Neural crest cell (in vitro differentiated cells): ENCODE data around the gene AKNAD1. TPM values are rescaled to one million over a fixed set of nuclear protein-coding genes. Genes with fewer than 3 reads are reported as not detected.

Source experiments
- DNase-seq: peaks from one replicate; pipeline ENCODE4 v3.0.0; 2021; ENCODE audit warnings: low read depth, mixed read lengths, low spot score
- H3K27ac Mint-ChIP-seq: one replicate; pipeline ENCODE4 v1.8.0; 2021; ENCODE audit warnings: mild to moderate bottlenecking, mixed read lengths; ENCODE audit not compliant: unreplicated experiment
- H3K27me3 Mint-ChIP-seq: 2 replicates; pipeline ENCODE4 v1.8.0; 2021; ENCODE audit warnings: low read depth, mild to moderate bottlenecking, mixed read lengths
- H3K36me3 Mint-ChIP-seq: 2 replicates; pipeline ENCODE4 v1.8.0; 2021; ENCODE audit warnings: low read depth, mild to moderate bottlenecking, mixed read lengths
- H3K4me1 Mint-ChIP-seq: 2 replicates; pipeline ENCODE4 v1.8.0; 2021; ENCODE audit warnings: mixed read lengths
- H3K4me3 Mint-ChIP-seq: one replicate; pipeline ENCODE4 v1.8.0; 2021; ENCODE audit warnings: mild to moderate bottlenecking, mixed read lengths
- H3K9me3 Mint-ChIP-seq: 2 replicates; pipeline ENCODE4 v1.8.0; 2021; ENCODE audit warnings: mixed read lengths
- CTCF ChIP-seq: fragments of 200-600 bp; sonication (generic); conservative IDR thresholded peaks from 2 replicates; pipeline ENCODE4 v1.5.0; 2021; ENCODE audit warnings: antibody characterized with exemption, mild to moderate bottlenecking
- total RNA-seq: library from RNA; stranded (reverse); gene quantifications from 2 replicates; pipeline ENCODE4 v1.2.1, GENCODE V29; 2021

The AKNAD1 gene
- total RNA-seq, 1 donor from 2014 or later: 1.0 TPM

- no peak for DNase-seq
- Mint-ChIP-seq H3K36me3 (no peaks in the 10 kb centered on the region), H3K4me1 (peaks cover 21% of the 10 kb centered on the region), H3K27ac (no peak overlapping the region), H3K27me3 (no peaks in the 10 kb centered on the region), H3K4me3 (no peak overlapping the region), H3K9me3 (no peaks in the 10 kb centered on the region)
- TF ChIP-seq CTCF: no peak
Measured at GRCh38 chr1:108854221-108855019, 2.5 kb downstream of the AKNAD1 start.

GRCh38 chr1:108852221-108852975 lies 4.5 kb downstream of the AKNAD1 start:
- no peaks in the 10 kb centered on the region for H3K36me3 Mint-ChIP-seq
- H3K9me3 Mint-ChIP-seq: no peaks in the 10 kb centered on the region
- H3K4me3 Mint-ChIP-seq: no peak overlapping the region
- H3K27ac Mint-ChIP-seq: no peak overlapping the region
- no peak for TF ChIP-seq CTCF
- no peak for DNase-seq
- no peaks in the 10 kb centered on the region for H3K27me3 Mint-ChIP-seq
- peaks cover 13% of the 10 kb centered on the region for H3K4me1 Mint-ChIP-seq

GRCh38 chr1:108851567-108851966 lies 5.3 kb downstream of the AKNAD1 start:
- Mint-ChIP-seq H3K27me3 (no peaks in the 10 kb centered on the region), H3K27ac (no peak overlapping the region), H3K9me3 (no peaks in the 10 kb centered on the region), H3K36me3 (no peaks in the 10 kb centered on the region), H3K4me1 (peaks cover 11% of the 10 kb centered on the region), H3K4me3 (no peak overlapping the region)
- no peak for TF ChIP-seq CTCF
- no peak for DNase-seq

- TF ChIP-seq CTCF: no peak
- Mint-ChIP-seq H3K4me1 (peaks cover 8% of the 10 kb centered on the region), H3K9me3 (no peaks in the 10 kb centered on the region), H3K27ac (no peak overlapping the region), H3K36me3 (no peaks in the 10 kb centered on the region), H3K4me3 (no peak overlapping the region), H3K27me3 (no peaks in the 10 kb centered on the region)
- no peak for DNase-seq
Measured at GRCh38 chr1:108850929-108851328, 6.0 kb downstream of the AKNAD1 start.

- no peaks in the 10 kb centered on the region for H3K27me3 Mint-ChIP-seq
- no peak for DNase-seq
- no peaks in the 10 kb centered on the region for H3K36me3 Mint-ChIP-seq
- no peaks in the 10 kb centered on the region for H3K9me3 Mint-ChIP-seq
- no peak overlapping the region for H3K4me3 Mint-ChIP-seq
- H3K27ac Mint-ChIP-seq: no peak overlapping the region
- TF ChIP-seq CTCF: no peak
- peaks cover 8% of the 10 kb centered on the region for H3K4me1 Mint-ChIP-seq
Measured at GRCh38 chr1:108848806-108849205, 8.1 kb downstream of the AKNAD1 start.
